AG04449 (cell line): Measurements from ENCODE around the gene PKN1.

Experiments used
- CTCF ChIA-PET: fragments of 350-600 bp; formaldehyde crosslinking; extraction: SDS; loops from one replicate; lab custom pipeline; 2021; ENCODE audit warnings: antibody characterized with exemption; lab: Yijun Ruan, JAX
- POLR2A ChIA-PET: fragments of 400-600, 350-600 bp; formaldehyde crosslinking; extraction: SDS; loops from one replicate; lab custom pipeline; 2020; ENCODE audit warnings: antibody characterized with exemption, inconsistent platforms; lab: Yijun Ruan, JAX
- DNase-seq: peaks from one replicate; pipeline ENCODE4 v3.0.0-alpha.2; 2010; ENCODE audit warnings: low read depth, low spot score
- H3K4me3 ChIP-seq: 2 replicates; pipeline ENCODE4 v1.5.1; 2011; ENCODE audit warnings: low read depth, mild to moderate bottlenecking, control low read depth, low read length
- TF ChIP-seq, protein P1 (sequence below): IDR thresholded peaks from one replicate; pipeline ENCODE4 v1.5.1; 2011; ENCODE audit warnings: mild to moderate bottlenecking, moderate library complexity, low read length, control low read depth, inconsistent platforms; ENCODE audit not compliant: insufficient read depth; ENCODE audit errors: missing control alignments

Gene PKN1

DNA sequence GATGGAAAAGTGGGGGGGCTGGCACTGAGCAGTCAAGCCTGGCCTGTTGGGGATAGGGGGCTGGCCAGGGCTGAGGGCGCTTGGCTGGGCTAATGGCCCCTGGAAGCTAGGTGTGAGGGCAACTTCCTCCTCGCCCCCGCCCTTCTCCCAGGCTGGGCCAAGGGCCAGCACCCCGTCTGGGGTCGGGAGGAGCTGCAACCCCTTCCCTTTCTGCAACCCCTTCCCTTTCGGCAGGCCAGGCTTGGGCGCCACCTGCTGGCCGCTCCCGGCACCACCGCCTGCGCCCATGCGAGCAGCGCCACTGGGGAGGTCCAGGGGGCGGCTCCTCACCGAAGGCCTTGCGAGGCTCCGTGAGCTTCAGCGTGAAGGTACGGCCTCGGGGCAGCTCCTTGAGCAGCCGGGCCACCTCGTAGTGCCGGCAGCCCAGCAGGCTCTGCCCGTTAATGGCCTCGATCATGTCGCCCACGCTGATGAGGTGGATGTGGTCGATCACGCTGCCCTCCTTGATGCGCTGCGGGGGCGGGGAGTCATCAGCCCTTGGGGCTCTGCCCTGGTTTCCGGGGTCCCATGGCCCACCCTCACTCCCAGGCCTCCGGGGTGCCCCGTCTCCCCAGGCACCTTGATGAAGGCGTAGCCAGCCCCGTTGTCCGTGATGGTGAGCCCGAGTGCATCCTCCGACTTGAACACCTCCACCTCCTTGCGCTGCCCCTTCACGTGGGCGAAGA, 47.0 kb downstream of the PKN1 start:
- POLR2A ChIA-PET = interaction anchor here (0.6 to 0.7 kb wide), 2 partner anchors 10 to 62 kb away, joined by 3 read pairs; no protein-coding TSS in a partner anchor
- no peak overlapping the region for H3K4me3 ChIP-seq
- DNase-seq = no peak
- CTCF ChIA-PET = interaction anchor here (0.6 to 6.2 kb wide), 32 partner anchors 8 to 600 kb away, joined by 3 to 78 read pairs (median 3); partner anchors contain the start of genes ASF1B, DNAJB1 and GIPC1
- TF ChIP-seq, protein P1, sequence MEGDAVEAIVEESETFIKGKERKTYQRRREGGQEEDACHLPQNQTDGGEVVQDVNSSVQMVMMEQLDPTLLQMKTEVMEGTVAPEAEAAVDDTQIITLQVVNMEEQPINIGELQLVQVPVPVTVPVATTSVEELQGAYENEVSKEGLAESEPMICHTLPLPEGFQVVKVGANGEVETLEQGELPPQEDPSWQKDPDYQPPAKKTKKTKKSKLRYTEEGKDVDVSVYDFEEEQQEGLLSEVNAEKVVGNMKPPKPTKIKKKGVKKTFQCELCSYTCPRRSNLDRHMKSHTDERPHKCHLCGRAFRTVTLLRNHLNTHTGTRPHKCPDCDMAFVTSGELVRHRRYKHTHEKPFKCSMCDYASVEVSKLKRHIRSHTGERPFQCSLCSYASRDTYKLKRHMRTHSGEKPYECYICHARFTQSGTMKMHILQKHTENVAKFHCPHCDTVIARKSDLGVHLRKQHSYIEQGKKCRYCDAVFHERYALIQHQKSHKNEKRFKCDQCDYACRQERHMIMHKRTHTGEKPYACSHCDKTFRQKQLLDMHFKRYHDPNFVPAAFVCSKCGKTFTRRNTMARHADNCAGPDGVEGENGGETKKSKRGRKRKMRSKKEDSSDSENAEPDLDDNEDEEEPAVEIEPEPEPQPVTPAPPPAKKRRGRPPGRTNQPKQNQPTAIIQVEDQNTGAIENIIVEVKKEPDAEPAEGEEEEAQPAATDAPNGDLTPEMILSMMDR = peak; percentile 95

DNA sequence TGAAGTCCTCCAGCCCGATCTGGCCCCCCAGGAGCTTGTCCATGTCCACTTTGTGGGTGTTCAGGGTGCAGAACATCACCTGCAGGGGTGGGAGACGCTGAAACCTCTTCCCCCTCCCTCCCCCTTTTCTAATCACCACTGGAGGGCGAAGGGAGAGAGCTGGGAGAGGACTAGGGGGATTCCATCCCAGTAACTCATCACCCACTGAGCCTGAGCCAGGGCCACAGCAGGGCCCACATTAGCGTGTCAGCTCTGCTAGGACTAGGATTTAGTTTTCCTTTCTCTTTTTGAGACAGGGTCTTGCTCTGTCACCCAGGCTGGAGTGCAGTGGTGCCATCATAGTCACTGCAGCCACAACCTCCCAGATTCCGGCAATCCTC, 47.6 kb downstream of the PKN1 start:
- H3K4me3 ChIP-seq = no peak overlapping the region
- ChIA-PET POLR2A (interaction anchor here (0.6 to 0.7 kb wide), 2 partner anchors 9 to 16 kb away, joined by 3 to 4 read pairs; partner anchors contain the start of gene GIPC1), CTCF (interaction anchor here (0.6 to 6.2 kb wide), 26 partner anchors 9 to 540 kb away, joined by 3 to 78 read pairs (median 3); partner anchors contain the start of genes ASF1B, DNAJB1 and GIPC1)
- TF ChIP-seq, protein P1 = peak; percentile 11
- no peak for DNase-seq

DNA sequence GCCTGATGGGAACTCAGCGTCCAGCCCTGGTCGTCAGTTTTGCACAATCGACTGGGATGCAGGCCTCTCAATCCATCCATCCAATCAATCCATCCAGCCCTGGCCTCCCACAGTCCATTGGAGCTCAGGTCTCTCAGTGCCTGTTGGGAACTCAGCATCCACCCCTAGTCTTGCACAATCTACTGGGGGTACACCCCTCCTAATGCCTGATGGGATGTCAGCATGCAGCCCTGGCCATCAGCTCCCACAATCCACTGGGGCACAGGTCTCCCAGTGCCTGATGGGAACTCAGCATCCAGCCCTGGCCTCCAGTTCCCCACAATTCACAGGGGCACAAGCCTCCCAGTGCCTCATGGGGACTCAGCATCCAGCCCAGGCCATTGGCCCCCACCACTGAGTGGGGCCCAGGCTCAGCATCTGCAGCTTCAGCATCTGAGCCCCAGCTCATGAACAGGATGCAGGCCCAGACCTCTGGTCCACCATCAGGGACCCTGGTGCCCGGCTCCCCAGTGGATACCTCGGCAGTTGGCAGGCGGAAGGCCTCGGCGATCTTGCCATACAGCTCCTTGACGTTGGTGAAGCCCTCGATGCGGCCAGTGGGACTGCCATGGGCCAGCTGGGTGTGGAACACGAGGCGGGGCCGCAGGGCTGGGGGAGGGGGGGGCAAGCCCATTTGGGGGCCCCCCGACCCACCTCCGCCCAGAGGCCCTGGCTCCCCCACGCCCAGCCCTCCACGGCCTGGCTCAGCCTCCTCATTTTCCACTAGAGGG, 49.3 kb downstream of the PKN1 start:
- H3K4me3 ChIP-seq = no peak overlapping the region
- ChIA-PET POLR2A (interaction anchor here (1.1 kb wide), 2 partner anchors 23 to 63 kb away, joined by 3 read pairs; no protein-coding TSS in a partner anchor), CTCF (interaction anchor here (0.7 to 6.2 kb wide), 4 partner anchors 8 to 351 kb away, joined by 3 to 78 read pairs (median 26); partner anchors contain the start of gene GIPC1)
- TF ChIP-seq, protein P1 = no peak
- DNase-seq = no peak

DNA sequence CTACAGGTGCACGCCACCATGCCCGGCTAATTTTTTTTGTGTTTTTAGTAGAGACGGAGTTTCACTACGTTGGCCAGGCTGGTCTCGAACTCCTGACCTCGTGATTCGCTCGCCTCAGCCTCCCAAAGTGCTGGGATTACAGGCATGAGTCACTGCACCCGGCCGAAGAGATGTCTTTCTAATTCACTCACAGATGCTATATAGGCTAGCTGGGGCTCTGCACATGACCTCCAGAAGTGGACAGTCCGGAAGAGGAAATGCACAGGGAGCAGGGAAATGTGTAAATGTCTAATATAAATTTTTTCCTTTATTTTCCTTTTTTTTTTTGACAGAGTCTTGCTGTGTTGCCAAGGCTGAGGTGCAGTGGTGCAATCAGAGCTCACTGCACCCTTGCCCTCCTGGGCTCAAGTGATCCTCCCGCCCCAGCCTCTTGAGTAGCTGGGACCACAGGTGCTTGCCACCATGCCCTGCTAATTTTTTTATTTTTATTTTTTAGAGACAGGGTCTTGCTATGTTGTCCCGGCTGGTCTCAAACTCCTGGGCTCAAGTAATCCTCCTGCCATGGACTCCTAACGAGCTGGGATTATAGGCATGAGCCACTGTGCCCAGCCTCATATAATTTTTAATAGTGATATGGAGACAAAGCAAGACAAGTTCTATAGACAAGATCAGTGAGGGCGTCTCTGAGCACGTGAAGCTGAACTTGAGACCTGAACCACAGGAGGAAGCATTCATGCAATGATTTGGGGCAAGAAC, 54.4 kb downstream of the PKN1 start:
- no peak overlapping the region for H3K4me3 ChIP-seq
- DNase-seq = no peak
- ChIA-PET CTCF (interaction anchor here (1.0 to 7.5 kb wide), 5 partner anchors 8 to 350 kb away, joined by 3 to 78 read pairs (median 3); partner anchors contain the start of gene GIPC1), POLR2A (interaction anchor here (1.6 kb wide), 1 partner anchor 30 kb away, joined by 7 read pairs; the partner anchor contains the start of gene DNAJB1)
- TF ChIP-seq, protein P1 = no peak

DNA sequence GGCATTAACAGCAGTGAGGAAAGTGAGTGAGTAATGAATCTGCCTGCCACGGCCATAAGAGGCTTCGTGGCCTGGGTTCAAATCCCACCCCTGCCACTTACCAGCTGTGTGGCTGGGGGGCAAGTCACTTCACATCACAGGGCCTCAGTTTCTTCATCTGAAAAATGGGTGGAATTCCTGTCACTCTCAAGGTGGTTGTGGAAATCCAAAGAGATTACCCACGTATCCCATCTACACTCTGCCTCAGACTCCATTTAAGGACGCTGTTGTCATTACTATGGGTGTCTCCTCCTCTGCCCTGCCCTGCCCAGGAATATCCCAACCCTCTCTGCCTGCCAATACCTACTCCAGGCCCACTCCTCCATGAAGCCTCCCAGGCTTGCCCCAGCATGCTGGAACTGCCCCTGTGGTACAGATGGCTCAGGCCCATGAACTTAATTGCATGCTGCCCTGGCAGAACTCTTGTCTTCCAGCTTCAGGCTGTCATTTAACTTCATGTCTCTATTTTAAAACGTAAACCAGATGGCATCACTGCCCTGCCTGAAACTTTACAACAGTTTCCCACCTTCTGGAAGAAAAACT, 59.7 kb downstream of the PKN1 start:
- ChIA-PET CTCF (interaction anchor here (1.0 to 7.5 kb wide), 5 partner anchors 13 to 86 kb away, joined by 3 to 78 read pairs (median 5); partner anchors contain the start of gene PTGER1), POLR2A (interaction anchor here (1.1 to 1.3 kb wide), 2 partner anchors 13 to 14 kb away, joined by 4 to 5 read pairs; no protein-coding TSS in a partner anchor)
- TF ChIP-seq, protein P1 = no peak
- DNase-seq = no peak
- H3K4me3 ChIP-seq = no peak overlapping the region
